HG03097 (cell line): ENCODE measurements around the gene IRF9.
A peak's percentile ranks its signal among the peaks of the same experiment; 100 is the strongest.
"Not testable (repeated sequence)": the region's sequence is repeated elsewhere in the genome, so short reads cannot be mapped to it uniquely, and the experiment has no call there.

Experiments used
- ATAC-seq: cut with Tn5 transposase; IDR thresholded peaks from one replicate; pipeline ENCODE4 v1.9.1; 2021; ENCODE audit not compliant: unreplicated experiment, low FRiP score

The IRF9 gene

DNA sequence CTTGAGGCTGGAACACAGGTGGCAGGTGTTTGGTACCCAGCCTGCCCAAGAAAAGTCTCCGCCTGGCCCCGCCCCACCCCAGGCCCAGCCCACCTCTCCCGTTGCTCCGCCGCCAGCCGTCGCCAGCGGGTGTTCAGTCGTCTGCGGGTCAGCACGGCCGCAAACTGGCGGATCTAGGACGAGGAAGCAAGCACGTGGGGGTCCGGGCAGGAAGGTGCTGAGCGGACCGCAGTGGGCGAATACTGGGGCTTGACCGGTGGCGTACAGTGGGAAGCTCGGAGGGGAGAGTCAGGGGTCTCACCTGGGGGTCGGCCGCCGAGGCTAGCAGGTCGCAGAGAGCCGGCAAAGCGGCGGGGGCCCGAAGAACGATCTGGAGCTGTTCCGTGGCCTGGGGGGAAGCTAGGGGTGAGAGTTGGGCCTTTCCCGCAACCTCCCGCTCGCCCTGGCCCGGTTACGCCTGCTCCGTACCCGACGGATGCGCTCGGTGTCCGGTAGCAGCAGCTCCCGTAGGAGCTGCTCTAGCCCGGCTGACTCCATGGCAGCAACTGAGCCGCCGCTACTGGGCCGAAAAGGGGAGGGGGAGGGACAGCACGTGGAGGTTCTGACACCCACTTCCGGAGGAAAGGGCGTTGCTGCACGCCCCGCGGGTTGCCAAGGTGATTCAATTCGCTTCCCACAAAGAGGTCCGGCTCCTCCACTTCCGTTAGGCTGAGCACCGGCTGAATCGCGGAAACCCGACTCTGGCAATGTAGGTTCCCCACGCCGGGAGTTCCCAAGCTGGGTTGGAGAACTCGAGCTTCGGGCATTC, 27.4 kb downstream of the IRF9 start, which contains the start of gene IPO4:
Gene IPO4, minus strand, starts transcription at position 566 of the 808 bp plus-strand sequence. Its CDS starts 29 bp downstream, at position 537.
- ATAC-seq = peak; percentile 75

- no peak for ATAC-seq
Measured at GRCh38 chr14:24189059-24189375, 28.0 kb downstream of the IRF9 start.

DNA sequence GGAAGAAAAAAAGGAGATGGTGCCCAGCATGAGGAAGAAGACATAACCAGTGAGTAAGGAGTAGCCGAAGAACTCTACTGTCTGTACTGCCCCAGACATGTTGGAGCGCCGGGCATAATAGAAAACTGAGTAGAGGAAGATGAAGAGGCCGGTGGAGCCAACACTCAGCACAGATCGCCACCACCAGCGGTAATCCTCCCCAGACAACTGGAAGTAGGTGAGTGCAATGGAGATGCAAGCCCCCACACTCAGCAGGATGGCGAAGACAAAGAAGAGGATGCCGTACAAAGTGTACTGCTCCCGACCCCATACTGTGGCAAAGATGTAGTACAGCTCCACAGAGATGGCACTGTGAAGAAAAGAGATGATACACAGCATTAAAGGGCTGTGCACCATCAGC, 28.4 kb downstream of the IRF9 start:
- no peak for ATAC-seq

DNA sequence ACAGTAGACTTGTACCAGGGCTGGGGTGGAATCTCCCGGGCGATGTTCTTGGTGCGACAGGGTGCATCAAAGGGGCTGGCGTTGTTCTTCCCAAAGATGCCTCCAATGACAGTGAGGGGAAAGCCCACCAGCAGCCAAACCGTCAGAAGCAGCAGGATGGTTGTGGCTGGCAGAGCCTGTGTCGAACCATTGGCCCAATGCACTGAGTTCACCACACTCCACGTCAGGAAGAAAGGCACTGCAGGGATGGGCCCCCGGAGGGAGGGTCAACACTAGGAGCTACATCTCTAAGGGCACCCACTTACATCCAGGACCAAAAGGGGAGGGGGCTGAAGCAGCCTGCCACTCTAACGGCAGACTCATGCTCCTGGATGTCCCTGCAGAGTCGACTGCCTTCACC, 29.4 kb downstream of the IRF9 start:
- no peak for ATAC-seq

GRCh38 chr14:24192933-24193332, 31.9 kb downstream of the IRF9 start:
- ATAC-seq = no peak

DNA sequence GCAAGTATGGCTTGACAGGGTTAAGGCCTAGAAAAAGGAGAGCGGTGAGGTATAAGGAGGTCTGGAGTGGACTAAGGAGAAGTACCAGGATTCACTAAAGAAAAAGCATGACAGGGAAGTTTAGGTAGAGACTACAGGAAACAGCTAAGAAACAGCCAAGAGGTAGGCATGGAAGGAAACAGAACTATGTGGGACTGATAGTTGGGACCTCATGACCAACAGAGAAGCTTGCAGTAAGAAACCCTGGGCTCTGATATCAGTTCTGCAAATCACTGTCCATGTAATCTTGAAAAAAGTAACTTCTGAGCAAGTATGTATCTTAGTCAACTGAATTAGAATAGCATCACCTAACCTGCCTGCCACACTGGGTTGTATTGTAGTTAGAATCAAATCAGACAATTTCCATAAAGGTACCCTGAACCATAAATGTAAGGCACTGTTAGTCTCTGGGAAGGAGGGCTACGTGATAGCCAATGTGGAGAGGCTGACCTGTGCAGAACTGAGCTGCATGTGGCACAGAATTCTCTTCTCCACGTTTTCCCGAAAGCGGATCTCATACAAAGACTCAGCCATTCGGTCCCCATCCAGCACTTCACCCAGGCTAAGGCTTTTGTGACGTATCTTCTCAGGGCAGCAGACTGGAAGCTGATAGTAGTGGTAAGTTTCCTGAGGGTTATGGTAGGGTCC, 33.3 kb downstream of the IRF9 start:
- no peak for ATAC-seq

- no peak for ATAC-seq
Measured at GRCh38 chr14:24194873-24195185, 33.8 kb downstream of the IRF9 start.

- peak; percentile 76 for ATAC-seq
Measured at GRCh38 chr14:24195186-24196070, 34.4 kb downstream of the IRF9 start, which contains the start of gene TM9SF1. Gene TM9SF1, minus strand, starts transcription at chr14:24195441. Its CDS starts 422 bp downstream, at chr14:24195019.

- ATAC-seq = no peak
Measured at GRCh38 chr14:24196071-24197055, 35.3 kb downstream of the IRF9 start.

DNA sequence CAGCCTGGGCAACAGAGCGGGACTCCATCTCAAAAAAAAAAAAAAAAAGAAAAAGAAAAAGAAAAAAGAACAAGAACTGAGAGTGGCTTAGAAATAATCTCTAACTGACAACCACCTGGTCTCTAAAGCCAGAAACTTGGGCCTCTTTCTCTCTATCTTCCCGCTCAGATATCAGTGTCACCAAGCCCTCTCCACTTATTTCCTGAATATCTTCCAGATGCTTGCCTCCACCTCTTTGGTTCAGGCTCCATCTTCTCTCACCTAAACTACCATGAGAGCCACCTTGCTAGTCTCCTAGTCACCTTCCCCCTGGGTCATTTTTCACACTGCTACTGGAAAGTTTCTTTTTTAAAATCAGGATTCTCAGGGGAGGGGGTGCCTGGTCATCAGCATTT, 36.0 kb downstream of the IRF9 start:
- no peak for ATAC-seq

DNA sequence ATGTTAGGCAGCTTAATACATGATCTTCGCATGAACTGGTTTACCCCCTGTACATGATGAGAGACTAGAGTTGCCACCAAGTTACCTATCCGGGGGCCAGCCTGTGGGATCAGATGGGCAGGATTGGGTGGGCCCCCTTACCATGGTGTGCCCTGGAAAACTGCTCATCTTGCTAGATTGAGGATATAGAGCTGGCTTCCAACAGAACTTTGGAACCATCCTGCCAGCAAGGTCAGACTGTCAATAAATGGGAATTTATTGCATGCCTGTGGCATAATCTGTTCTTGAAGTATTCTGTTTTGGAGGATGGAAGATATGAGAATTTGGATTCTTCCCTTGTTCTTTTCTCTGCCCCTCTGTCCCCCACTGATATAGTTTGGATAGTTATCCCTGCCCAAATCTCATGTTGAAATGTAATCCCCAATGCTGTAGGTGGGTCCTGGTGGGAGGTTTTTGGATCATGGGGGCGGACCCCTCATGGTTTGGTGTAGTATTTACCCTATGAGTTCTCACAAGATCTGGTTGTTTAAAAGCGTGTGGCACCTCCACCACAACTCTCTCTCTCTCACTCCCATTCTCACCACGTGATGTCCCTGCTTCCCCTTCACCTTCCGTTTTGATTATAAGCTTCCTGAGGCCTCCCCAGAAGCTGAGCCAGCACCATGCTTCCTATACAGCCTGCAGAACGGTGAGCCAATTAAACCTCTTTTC, 37.9 kb downstream of the IRF9 start:
- ATAC-seq = no peak

DNA sequence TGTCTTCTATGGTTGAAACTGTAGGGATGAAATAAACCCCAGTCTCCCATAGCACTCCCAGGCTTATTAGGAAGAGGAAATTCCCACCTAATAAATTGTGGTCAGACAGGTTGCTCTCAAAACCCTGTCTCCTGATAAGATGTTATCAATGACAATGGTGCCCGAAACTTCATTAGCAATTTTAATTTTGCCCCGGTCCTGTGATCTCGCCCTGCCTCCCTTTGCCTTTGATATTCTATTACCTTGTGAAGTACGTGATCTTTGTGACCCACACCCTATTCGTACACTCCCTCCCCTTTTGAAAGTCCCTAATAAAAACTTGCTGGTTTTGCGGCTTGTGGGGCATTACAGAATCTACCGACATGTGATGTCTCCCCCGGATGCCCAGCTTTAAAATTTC, 41.5 kb downstream of the IRF9 start:
- not testable (repeated sequence) for ATAC-seq

GRCh38 chr14:24203249-24203886, 42.3 kb downstream of the IRF9 start:
- not testable (repeated sequence) for ATAC-seq

- no peak for ATAC-seq
Measured at GRCh38 chr14:24204163-24205146, 43.4 kb downstream of the IRF9 start.

DNA sequence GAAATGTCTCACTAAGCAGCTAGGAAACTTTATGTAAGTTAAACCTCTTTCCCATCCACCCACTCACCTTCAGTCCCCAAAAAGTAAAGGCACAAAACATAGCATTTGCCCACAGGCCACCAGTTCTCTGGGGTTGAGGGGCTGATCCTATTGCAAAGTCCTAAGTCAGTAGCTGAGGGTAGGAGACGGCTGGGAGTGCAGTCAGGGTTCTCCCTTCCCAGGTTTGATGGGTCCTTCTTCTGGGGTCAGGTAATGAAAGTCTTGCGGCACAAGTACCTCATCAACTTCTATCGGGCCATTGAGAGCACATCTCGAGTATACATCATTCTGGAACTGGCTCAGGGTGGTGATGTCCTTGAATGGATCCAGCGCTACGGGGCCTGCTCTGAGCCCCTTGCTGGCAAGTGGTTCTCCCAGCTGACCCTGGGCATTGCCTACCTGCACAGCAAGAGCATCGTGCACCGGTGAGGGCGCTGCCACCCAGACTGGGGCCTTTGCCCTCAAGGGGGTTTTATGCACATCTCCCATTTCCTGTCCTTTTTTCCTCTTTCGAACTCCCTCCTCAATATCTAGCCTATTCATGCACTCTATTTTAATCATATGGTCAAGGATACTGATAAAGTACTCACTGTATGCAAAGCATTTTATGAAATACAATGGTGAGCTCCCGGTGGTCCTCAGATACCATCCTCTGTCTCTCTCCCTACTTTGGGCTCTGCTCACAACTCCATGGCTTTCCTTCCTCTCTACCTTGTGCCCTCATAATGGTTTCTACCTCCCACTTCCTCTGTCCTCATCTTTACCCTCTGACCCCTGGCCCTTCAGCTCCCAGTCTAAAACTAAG, 45.4 kb downstream of the IRF9 start:
- ATAC-seq = no peak

GRCh38 chr14:24207104-24207551, 46.1 kb downstream of the IRF9 start:
- ATAC-seq = no peak

- ATAC-seq = no peak
Measured at GRCh38 chr14:24207625-24208024, 46.6 kb downstream of the IRF9 start.
